ENCODE results near the gene LYZL2.

- TF ChIP-seq, protein P1, sequence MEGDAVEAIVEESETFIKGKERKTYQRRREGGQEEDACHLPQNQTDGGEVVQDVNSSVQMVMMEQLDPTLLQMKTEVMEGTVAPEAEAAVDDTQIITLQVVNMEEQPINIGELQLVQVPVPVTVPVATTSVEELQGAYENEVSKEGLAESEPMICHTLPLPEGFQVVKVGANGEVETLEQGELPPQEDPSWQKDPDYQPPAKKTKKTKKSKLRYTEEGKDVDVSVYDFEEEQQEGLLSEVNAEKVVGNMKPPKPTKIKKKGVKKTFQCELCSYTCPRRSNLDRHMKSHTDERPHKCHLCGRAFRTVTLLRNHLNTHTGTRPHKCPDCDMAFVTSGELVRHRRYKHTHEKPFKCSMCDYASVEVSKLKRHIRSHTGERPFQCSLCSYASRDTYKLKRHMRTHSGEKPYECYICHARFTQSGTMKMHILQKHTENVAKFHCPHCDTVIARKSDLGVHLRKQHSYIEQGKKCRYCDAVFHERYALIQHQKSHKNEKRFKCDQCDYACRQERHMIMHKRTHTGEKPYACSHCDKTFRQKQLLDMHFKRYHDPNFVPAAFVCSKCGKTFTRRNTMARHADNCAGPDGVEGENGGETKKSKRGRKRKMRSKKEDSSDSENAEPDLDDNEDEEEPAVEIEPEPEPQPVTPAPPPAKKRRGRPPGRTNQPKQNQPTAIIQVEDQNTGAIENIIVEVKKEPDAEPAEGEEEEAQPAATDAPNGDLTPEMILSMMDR (IDR thresholded peaks at IDR 0.05), result no peak
- no peak for TF ChIP-seq POLR2A (IDR thresholded peaks at IDR 0.05)
Observed at GRCh38 chr10:30656233-30656632, 26.7 kb upstream of the LYZL2 start.

All from tibial nerve (tissue), 3 donors.